Keratinocyte (primary cell): Measurements from ENCODE around the gene PTCH2.

Experiments
- CTCF ChIP-seq, 3 experiments: IDR thresholded peaks in 1 of 3; conservative IDR thresholded peaks in 1 of 3; optimal IDR thresholded peaks in 1 of 3; 2 replicates in 2 of 3; 3 replicates in 1 of 3; pipeline versions ENCODE3 to v1.5.1; 2011; ENCODE audit warnings: low read length in 3 of 3, mild to moderate bottlenecking in 3 of 3, moderate library complexity in 2 of 3, control low read depth in 1 of 3, inconsistent platforms in 1 of 3; ENCODE audit not compliant: insufficient read depth in 2 of 3; ENCODE audit errors: extremely low read depth in 1 of 3
- EZH2 ChIP-seq: IDR thresholded peaks from one replicate; pipeline ENCODE4 v1.6.1; 2012; ENCODE audit warnings: inconsistent platforms, mild to moderate bottlenecking, low read length, moderate library complexity

- TF ChIP-seq CTCF (optimal IDR thresholded peaks at IDR 0.05 in 1 of 3, IDR thresholded peaks at IDR 0.05 in 1 of 3, conservative IDR thresholded peaks at IDR 0.05 in 1 of 3; ENCODE audit: extremely low read depth in 1 of 3, insufficient read depth in 2 of 3, low read length in 3 of 3) (no peak), EZH2 (no peak)
These were observed 51.9 kb downstream of the PTCH2 start for GRCh38 chr1:44790968-44791801.
